ENCODE results near the gene COL4A5. TPM values are rescaled to one million over a fixed set of nuclear protein-coding genes. Genes with fewer than 3 reads are reported as not detected.

The COL4A5 gene
- total RNA-seq, 1 experiment from 2014 or later, result 48.1 TPM

GRCh38 chrX:108610141-108610540, 170.5 kb downstream of the COL4A5 start:
- H3K27ac Mint-ChIP-seq (ENCODE audit: unreplicated experiment), result no peak overlapping the region
- H3K27me3 Mint-ChIP-seq (ENCODE audit: insufficient read depth, unreplicated experiment), result no peaks in the 10 kb centered on the region
- peaks cover 6% of the 10 kb centered on the region for H3K36me3 Mint-ChIP-seq (ENCODE audit: insufficient read depth, unreplicated experiment)

GRCh38 chrX:108614616-108615015, 175.0 kb downstream of the COL4A5 start:
- TF ChIP-seq CTCF (IDR thresholded peaks at IDR 0.05; ENCODE audit: insufficient read depth in 1 of 2, low read depth in 1 of 2, low read length in 1 of 2, severe bottlenecking in 1 of 2, unreplicated experiment in 1 of 2), result no peak
- Mint-ChIP-seq H3K36me3 (ENCODE audit: insufficient read depth, unreplicated experiment) (peaks cover 12% of the 10 kb centered on the region), H3K4me1 (ENCODE audit: low read depth, unreplicated experiment) (no peaks in the 10 kb centered on the region), H3K27ac (ENCODE audit: unreplicated experiment) (no peak overlapping the region), H3K27me3 (ENCODE audit: insufficient read depth, unreplicated experiment) (no peaks in the 10 kb centered on the region), H3K9me3 (ENCODE audit: unreplicated experiment) (no peaks in the 10 kb centered on the region), H3K4me3 (ENCODE audit: unreplicated experiment) (no peak overlapping the region)
- Histone ChIP-seq H3K4me1 (no peaks in the 10 kb centered on the region), H3K9me3 (no peaks in the 10 kb centered on the region), H3K4me3 (ENCODE audit: low read depth, low read length) (no peak overlapping the region), H3K27me3 (replicated peaks; ENCODE audit: control insufficient read depth, insufficient read depth, low read length) (no peaks in the 10 kb centered on the region), H3K36me3 (ENCODE audit: control insufficient read depth, insufficient read depth, low read length) (no peaks in the 10 kb centered on the region)
- intact Hi-C loops (cut with micrococcal nuclease; ENCODE audit: unreplicated experiment), result no loop called here
- ChIA-PET POLR2A (no interaction called here), CTCF (no interaction called here)
- BruUV-seq (replicated peaks), result no TSS peak
- DNase-seq, result no peak

More at GRCh38 chrX:108610141-108610540, 170.5 kb downstream of the COL4A5 start:
- Histone ChIP-seq H3K27me3 (replicated peaks; ENCODE audit: control insufficient read depth, insufficient read depth, low read length) (no peaks in the 10 kb centered on the region), H3K36me3 (ENCODE audit: control insufficient read depth, insufficient read depth, low read length) (no peaks in the 10 kb centered on the region), H3K4me1 (no peaks in the 10 kb centered on the region), H3K4me3 (ENCODE audit: low read depth, low read length) (no peak overlapping the region), H3K9me3 (no peaks in the 10 kb centered on the region)
- BruUV-seq (replicated peaks), result no TSS peak
- DNase-seq, result no peak
- Mint-ChIP-seq H3K9me3 (ENCODE audit: unreplicated experiment) (no peaks in the 10 kb centered on the region), H3K4me1 (ENCODE audit: low read depth, unreplicated experiment) (no peaks in the 10 kb centered on the region), H3K4me3 (ENCODE audit: unreplicated experiment) (no peak overlapping the region)
- intact Hi-C loops (cut with micrococcal nuclease; ENCODE audit: unreplicated experiment), result no loop called here
- ChIA-PET POLR2A (no interaction called here), CTCF (no interaction called here)
- TF ChIP-seq CTCF (IDR thresholded peaks at IDR 0.05; ENCODE audit: insufficient read depth in 1 of 2, low read depth in 1 of 2, low read length in 1 of 2, severe bottlenecking in 1 of 2, unreplicated experiment in 1 of 2), result no peak

- H3K36me3 ChIP-seq (ENCODE audit: control insufficient read depth, insufficient read depth, low read length), result no peaks in the 10 kb centered on the region
- no peaks in the 10 kb centered on the region for H3K4me1 ChIP-seq
- Mint-ChIP-seq H3K36me3 (ENCODE audit: insufficient read depth, unreplicated experiment) (peaks cover 21% of the 10 kb centered on the region), H3K27me3 (ENCODE audit: insufficient read depth, unreplicated experiment) (no peaks in the 10 kb centered on the region), H3K4me3 (ENCODE audit: unreplicated experiment) (no peak overlapping the region), H3K27ac (ENCODE audit: unreplicated experiment) (no peak overlapping the region), H3K9me3 (ENCODE audit: unreplicated experiment) (peaks cover 28% of the 10 kb centered on the region), H3K4me1 (ENCODE audit: low read depth, unreplicated experiment) (no peaks in the 10 kb centered on the region)
- ChIA-PET POLR2A (no interaction called here), CTCF (no interaction called here)
- no peak for TF ChIP-seq CTCF (IDR thresholded peaks at IDR 0.05; ENCODE audit: insufficient read depth in 1 of 2, low read depth in 1 of 2, low read length in 1 of 2, severe bottlenecking in 1 of 2, unreplicated experiment in 1 of 2)
- H3K27me3 ChIP-seq (replicated peaks; ENCODE audit: control insufficient read depth, insufficient read depth, low read length), result no peaks in the 10 kb centered on the region
- intact Hi-C loops (cut with micrococcal nuclease; ENCODE audit: unreplicated experiment), result no loop called here
- no TSS peak for BruUV-seq (replicated peaks)
- H3K9me3 ChIP-seq, result no peaks in the 10 kb centered on the region
- H3K4me3 ChIP-seq (ENCODE audit: low read depth, low read length), result no peak overlapping the region
- DNase-seq, result no peak
Measured at GRCh38 chrX:108640817-108641216, 201.2 kb downstream of the COL4A5 start.
